ENCODE measurements around the gene PDE4A. TPM values are rescaled to one million over a fixed set of nuclear protein-coding genes. Genes with fewer than 3 reads are reported as not detected.

PDE4A gene
- total RNA-seq, 1 experiment from 2014 or later = 3.1 TPM

DNA sequence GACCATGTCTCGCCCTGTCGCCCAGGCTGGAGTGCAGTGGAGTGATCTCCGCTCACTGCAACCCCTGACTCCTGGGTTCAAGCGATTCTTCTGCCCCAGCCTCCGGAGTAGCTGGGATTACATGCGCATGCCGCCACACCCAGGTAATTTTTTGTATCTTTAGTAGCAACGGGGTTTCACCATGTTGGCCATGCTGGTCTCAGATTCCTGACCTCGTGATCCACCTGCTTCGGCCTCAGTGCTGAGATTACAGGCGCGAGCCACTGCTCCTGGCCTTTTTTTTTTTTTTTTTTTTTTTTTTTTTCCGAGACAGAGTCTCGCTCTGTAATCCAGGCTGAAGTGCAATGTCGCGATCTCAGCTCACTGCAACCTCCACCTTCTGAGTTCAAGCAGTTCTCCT is 87.7 kb downstream of the PDE4A start:
- intact Hi-C loops (cut with micrococcal nuclease) = no loop called here
- H3K4me3 ChIP-seq (ENCODE audit: low read length) = no peak overlapping the region
- no peaks in the 10 kb centered on the region for H4K20me1 ChIP-seq (ENCODE audit: low read length)
- CTCF ChIA-PET = interaction anchor here (1.0 kb wide), 1 partner anchor 25 kb away, joined by 4 read pairs; no protein-coding TSS in a partner anchor
- no peaks in the 10 kb centered on the region for H3K27me3 ChIP-seq (ENCODE audit: low read length)
- no peaks in the 10 kb centered on the region for H3K9me3 ChIP-seq (ENCODE audit: low read length)
- TF ChIP-seq, protein P1, sequence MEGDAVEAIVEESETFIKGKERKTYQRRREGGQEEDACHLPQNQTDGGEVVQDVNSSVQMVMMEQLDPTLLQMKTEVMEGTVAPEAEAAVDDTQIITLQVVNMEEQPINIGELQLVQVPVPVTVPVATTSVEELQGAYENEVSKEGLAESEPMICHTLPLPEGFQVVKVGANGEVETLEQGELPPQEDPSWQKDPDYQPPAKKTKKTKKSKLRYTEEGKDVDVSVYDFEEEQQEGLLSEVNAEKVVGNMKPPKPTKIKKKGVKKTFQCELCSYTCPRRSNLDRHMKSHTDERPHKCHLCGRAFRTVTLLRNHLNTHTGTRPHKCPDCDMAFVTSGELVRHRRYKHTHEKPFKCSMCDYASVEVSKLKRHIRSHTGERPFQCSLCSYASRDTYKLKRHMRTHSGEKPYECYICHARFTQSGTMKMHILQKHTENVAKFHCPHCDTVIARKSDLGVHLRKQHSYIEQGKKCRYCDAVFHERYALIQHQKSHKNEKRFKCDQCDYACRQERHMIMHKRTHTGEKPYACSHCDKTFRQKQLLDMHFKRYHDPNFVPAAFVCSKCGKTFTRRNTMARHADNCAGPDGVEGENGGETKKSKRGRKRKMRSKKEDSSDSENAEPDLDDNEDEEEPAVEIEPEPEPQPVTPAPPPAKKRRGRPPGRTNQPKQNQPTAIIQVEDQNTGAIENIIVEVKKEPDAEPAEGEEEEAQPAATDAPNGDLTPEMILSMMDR (conservative IDR thresholded peaks at IDR 0.05; ENCODE audit: low read depth, low read length) = no peak
- TF ChIP-seq EZH2phosphoT487 (IDR thresholded peaks at IDR 0.05; ENCODE audit: borderline replicate concordance, low read length) (no peak), EZH2 (IDR thresholded peaks at IDR 0.05; ENCODE audit: low read length, unreplicated experiment) (no peak)
- DNase-seq (no peak), ATAC-seq (no peak)
- no peak overlapping the region for H3K27ac ChIP-seq (ENCODE audit: low read length)
- H3K79me2 ChIP-seq (ENCODE audit: low read length) = no peaks in the 10 kb centered on the region
- no peaks in the 10 kb centered on the region for H3K36me3 ChIP-seq (ENCODE audit: low read depth, low read length)
- H3K9me2 ChIP-seq (replicated peaks; ENCODE audit: low read length) = no peaks in the 10 kb centered on the region
- H2AFZ ChIP-seq (ENCODE audit: low read length) = no peak overlapping the region
- H3K4me2 ChIP-seq (ENCODE audit: low read length) = no peak overlapping the region
- POLR2A ChIA-PET (ENCODE audit: unreplicated experiment) = interaction anchor here (0.7 kb wide), 1 partner anchor 358 kb away, joined by 6 read pairs; no protein-coding TSS in a partner anchor
- no TSS peak for BruUV-seq (replicated peaks)
- peaks cover 8% of the 10 kb centered on the region; the same call in 1 of the 2 replicates for H3K4me1 ChIP-seq (ENCODE audit: insufficient read depth, low read length)
- no peak overlapping the region for H3K9ac ChIP-seq (ENCODE audit: low read length)
- H3F3A ChIP-seq (ENCODE audit: low read length, unreplicated experiment) = no peaks in the 10 kb centered on the region

DNA sequence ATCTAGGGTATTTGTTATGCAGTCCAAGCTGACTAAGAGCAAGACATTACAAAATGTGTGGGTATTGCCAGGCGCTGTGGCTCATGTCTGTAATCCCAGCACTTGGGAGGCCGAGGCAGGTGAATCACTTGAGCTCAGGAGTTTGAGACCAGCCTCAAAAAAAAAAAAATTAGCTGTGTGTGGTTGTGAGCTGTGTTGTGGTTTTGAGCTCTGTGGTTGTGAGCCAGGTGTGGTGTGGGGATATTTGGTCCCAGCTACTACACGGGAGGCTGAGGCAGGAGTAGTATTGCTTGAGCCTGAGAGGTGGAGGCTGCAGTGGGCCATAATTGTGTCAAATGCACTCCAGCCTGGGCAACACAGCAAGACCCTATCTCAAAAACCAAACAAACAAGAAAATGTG is 88.4 kb downstream of the PDE4A start:
- TF ChIP-seq EZH2 (IDR thresholded peaks at IDR 0.05; ENCODE audit: low read length, unreplicated experiment) (no peak), EZH2phosphoT487 (IDR thresholded peaks at IDR 0.05; ENCODE audit: borderline replicate concordance, low read length) (no peak)
- TF ChIP-seq, protein P1 (conservative IDR thresholded peaks at IDR 0.05; ENCODE audit: low read depth, low read length) = no peak
- POLR2A ChIA-PET (ENCODE audit: unreplicated experiment) = interaction anchor here (0.7 kb wide), 1 partner anchor 358 kb away, joined by 6 read pairs; no protein-coding TSS in a partner anchor
- intact Hi-C loops (cut with micrococcal nuclease) = no loop called here
- no peaks in the 10 kb centered on the region for H3K9me2 ChIP-seq (replicated peaks; ENCODE audit: low read length)
- no peak overlapping the region for H3K4me2 ChIP-seq (ENCODE audit: low read length)
- no peaks in the 10 kb centered on the region for H4K20me1 ChIP-seq (ENCODE audit: low read length)
- H3K9ac ChIP-seq (ENCODE audit: low read length) = no peak overlapping the region
- no peak overlapping the region for H2AFZ ChIP-seq (ENCODE audit: low read length)
- CTCF ChIA-PET = interaction anchor here (0.6 to 1.0 kb wide), 2 partner anchors 25 to 29 kb away, joined by 4 to 5 read pairs; no protein-coding TSS in a partner anchor
- H3K9me3 ChIP-seq (ENCODE audit: low read length) = no peaks in the 10 kb centered on the region
- peak; percentile 68 for DNase-seq
- no peaks in the 10 kb centered on the region for H3F3A ChIP-seq (ENCODE audit: low read length, unreplicated experiment)
- no TSS peak for BruUV-seq (replicated peaks)
- H3K27ac ChIP-seq (ENCODE audit: low read length) = no peak overlapping the region
- peaks cover 8% of the 10 kb centered on the region; the same call in 1 of the 2 replicates for H3K4me1 ChIP-seq (ENCODE audit: insufficient read depth, low read length)
- peak; percentile 28 for ATAC-seq
- no peaks in the 10 kb centered on the region for H3K27me3 ChIP-seq (ENCODE audit: low read length)
- no peaks in the 10 kb centered on the region for H3K36me3 ChIP-seq (ENCODE audit: low read depth, low read length)
- no peaks in the 10 kb centered on the region for H3K79me2 ChIP-seq (ENCODE audit: low read length)
- H3K4me3 ChIP-seq (ENCODE audit: low read length) = no peak overlapping the region

DNA sequence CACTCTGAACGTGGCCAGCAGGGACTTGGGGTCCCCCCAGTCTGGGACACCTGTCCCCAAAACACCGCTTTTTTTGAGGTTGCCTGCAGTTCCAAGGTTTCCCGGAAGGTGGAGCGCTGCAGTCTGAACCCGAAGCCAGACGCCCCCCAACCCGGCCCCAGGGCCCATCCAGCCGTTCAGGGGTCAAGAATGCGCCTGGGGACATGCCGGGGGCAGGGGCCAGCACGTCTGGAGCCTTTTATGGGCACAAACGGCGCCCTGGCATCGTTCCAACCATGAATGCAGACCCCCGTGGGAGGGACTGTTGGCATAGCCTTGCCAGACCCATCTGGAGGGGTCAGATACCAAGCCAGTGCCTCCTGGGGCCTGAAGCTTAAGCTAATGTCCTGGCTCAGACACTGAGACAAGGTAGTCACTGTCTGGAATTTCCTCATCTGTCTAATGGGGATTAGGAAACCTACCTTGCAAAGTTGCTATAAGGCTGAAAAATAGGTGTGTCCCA is 90.0 kb downstream of the PDE4A start:
- ATAC-seq (peak; percentile 39), DNase-seq (peak; percentile 50)
- no TSS peak for BruUV-seq (replicated peaks)
- CTCF ChIA-PET = no interaction called here
- Histone ChIP-seq H3K4me3 (ENCODE audit: low read length) (no peak overlapping the region), H3K9me2 (replicated peaks; ENCODE audit: low read length) (no peaks in the 10 kb centered on the region), H3K9ac (ENCODE audit: low read length) (no peak overlapping the region), H3K4me1 (ENCODE audit: insufficient read depth, low read length) (peaks cover 8% of the 10 kb centered on the region; the same call in 1 of the 2 replicates), H3K4me2 (ENCODE audit: low read length) (peak overlapping the region; percentile 48), H4K20me1 (ENCODE audit: low read length) (no peaks in the 10 kb centered on the region), H3F3A (ENCODE audit: low read length, unreplicated experiment) (no peaks in the 10 kb centered on the region), H3K27ac (ENCODE audit: low read length) (no peak overlapping the region), H3K79me2 (ENCODE audit: low read length) (no peaks in the 10 kb centered on the region), H3K9me3 (ENCODE audit: low read length) (no peaks in the 10 kb centered on the region), H2AFZ (ENCODE audit: low read length) (peak overlapping the region; percentile 42; the same call in 1 of the 2 replicates), H3K27me3 (ENCODE audit: low read length) (no peaks in the 10 kb centered on the region), H3K36me3 (ENCODE audit: low read depth, low read length) (no peaks in the 10 kb centered on the region)
- TF ChIP-seq, protein P1 (conservative IDR thresholded peaks at IDR 0.05; ENCODE audit: low read depth, low read length) = peak; percentile 86
- no peak for TF ChIP-seq EZH2phosphoT487 (IDR thresholded peaks at IDR 0.05; ENCODE audit: borderline replicate concordance, low read length)
- no peak for TF ChIP-seq EZH2 (IDR thresholded peaks at IDR 0.05; ENCODE audit: low read length, unreplicated experiment)
- POLR2A ChIA-PET (ENCODE audit: unreplicated experiment) = interaction anchor here (0.6 kb wide), 2 partner anchors 8 to 326 kb away, joined by 3 to 5 read pairs; no protein-coding TSS in a partner anchor
- intact Hi-C loops (cut with micrococcal nuclease) = no loop called here
